Neural cell (in vitro differentiated cells): Measurements from ENCODE around the gene HEBP1. TPM values are rescaled to one million over a fixed set of nuclear protein-coding genes. Genes with fewer than 3 reads are reported as not detected.

Experiments used
- H2AFZ ChIP-seq: fragments of 200-600, 300-800 bp; sonication (generic), shearing (Covaris generic); 2 replicates; pipeline ENCODE4 v1.6.0; 2014; ENCODE audit warnings: low read depth, mild to moderate bottlenecking, antibody characterized with exemption, low read length, moderate library complexity
- H3F3A ChIP-seq: fragments of 200-600 bp; shearing (Covaris generic); 2 replicates; pipeline ENCODE4 v1.6.1; 2016; ENCODE audit warnings: mild to moderate bottlenecking, moderate library complexity, mixed read lengths, antibody characterized with exemption, low read length; ENCODE audit not compliant: insufficient read depth, poor library complexity, severe bottlenecking
- H3K27ac ChIP-seq: fragments of 200-600, 300-800 bp; sonication (generic), shearing (Covaris generic); 2 replicates; pipeline ENCODE4 v1.5.1; 2014; ENCODE audit warnings: mild to moderate bottlenecking, low read length, moderate library complexity
- H3K27me3 ChIP-seq: fragments of 300-800, 200-600 bp; sonication (generic), shearing (Covaris generic); 2 replicates; pipeline ENCODE4 v1.6.0; 2014; ENCODE audit warnings: mild to moderate bottlenecking, low read depth, low read length, moderate library complexity; ENCODE audit not compliant: insufficient read depth
- H3K36me3 ChIP-seq: fragments of 300-800, 200-600 bp; sonication (generic), shearing (Covaris generic); 2 replicates; pipeline ENCODE4 v1.5.1; 2014; ENCODE audit warnings: mild to moderate bottlenecking, antibody characterized with exemption, low read length, moderate library complexity; ENCODE audit not compliant: insufficient read depth
- H3K4me2 ChIP-seq: fragments of 300-800, 200-600 bp; sonication (generic), shearing (Covaris generic); 2 replicates; pipeline ENCODE4 v1.6.0; 2014; ENCODE audit warnings: mild to moderate bottlenecking, low read length
- H3K4me3 ChIP-seq: fragments of 300-800, 200-600 bp; sonication (generic), shearing (Covaris generic); 2 replicates; pipeline ENCODE4 v1.5.1; 2014; ENCODE audit warnings: mild to moderate bottlenecking, low read length, moderate library complexity
- H3K79me2 ChIP-seq: fragments of 200-600 bp; shearing (Covaris generic); replicated peaks from 2 replicates; pipeline ENCODE4 v1.6.0; 2014; ENCODE audit warnings: mild to moderate bottlenecking, low read length, moderate library complexity; ENCODE audit not compliant: insufficient read depth
- H3K9ac ChIP-seq: fragments of 300-800, 200-600 bp; sonication (generic), shearing (Covaris generic); 2 replicates; pipeline ENCODE4 v1.6.1; 2016; ENCODE audit warnings: mild to moderate bottlenecking, low read length, mixed read lengths
- H3K9me2 ChIP-seq: fragments of 200-600 bp; shearing (Covaris generic); 2 replicates; pipeline ENCODE4 v1.6.1; 2016; ENCODE audit warnings: mild to moderate bottlenecking, low read length, mixed read lengths; ENCODE audit not compliant: insufficient read depth
- H3K9me3 ChIP-seq: fragments of 200-600, 300-800 bp; sonication (generic), shearing (Covaris generic); 2 replicates; pipeline ENCODE4 v1.6.1; 2016; ENCODE audit warnings: mild to moderate bottlenecking, mixed run types, low read length, moderate library complexity, mixed read lengths
- H4K20me1 ChIP-seq: fragments of 200-600 bp; shearing (Covaris generic); 2 replicates; pipeline ENCODE4 v1.6.1; 2016; ENCODE audit warnings: mild to moderate bottlenecking, mixed run types; ENCODE audit not compliant: insufficient read depth
- EP300 ChIP-seq: fragments of 450-650 bp; conservative IDR thresholded peaks from 2 replicates; pipeline ENCODE4 v1.6.1; 2014; ENCODE audit warnings: antibody characterized with exemption, mild to moderate bottlenecking, moderate library complexity; ENCODE audit not compliant: poor library complexity, severe bottlenecking
- EZH2 ChIP-seq: fragments of 200-600, 300-800 bp; shearing (Covaris generic), sonication (generic); IDR thresholded peaks from 2 replicates; pipeline ENCODE4 v1.6.1; 2014; ENCODE audit warnings: antibody characterized with exemption, low read length, borderline replicate concordance, mild to moderate bottlenecking; ENCODE audit not compliant: insufficient read depth, poor library complexity, severe bottlenecking
- MXI1 ChIP-seq: fragments of 450-650 bp; conservative IDR thresholded peaks from 2 replicates; pipeline ENCODE4 v1.6.1; 2014; ENCODE audit warnings: antibody characterized with exemption, mild to moderate bottlenecking; ENCODE audit not compliant: poor library complexity, severe bottlenecking
- POLR2AphosphoS5 ChIP-seq: IDR thresholded peaks from 2 replicates; pipeline ENCODE4 v1.6.1; 2012
- RAD21 ChIP-seq: fragments of 450-650 bp; conservative IDR thresholded peaks from 2 replicates; pipeline ENCODE4 v1.6.1; 2014; ENCODE audit warnings: antibody characterized with exemption, mild to moderate bottlenecking, moderate library complexity
- SMC3 ChIP-seq: fragments of 450-650 bp; conservative IDR thresholded peaks from 2 replicates; pipeline ENCODE4 v1.6.1; 2014; ENCODE audit warnings: antibody characterized with exemption, mild to moderate bottlenecking, moderate library complexity; ENCODE audit not compliant: poor library complexity
- TAF1 ChIP-seq: IDR thresholded peaks from 2 replicates; pipeline ENCODE4 v1.6.1; 2012; ENCODE audit warnings: low read depth
- polyA plus RNA-seq: library from polyadenylated mRNA; depleted of rRNA; stranded (reverse); fragments of >200 nt; gene quantifications from 2 replicates; pipeline ENCODE4 v1.2.3, GENCODE V29; 2014
- TF ChIP-seq, protein P1 (sequence below): IDR thresholded peaks from 2 replicates; pipeline ENCODE4 v1.6.1; 2012; ENCODE audit warnings: borderline replicate concordance
- TF ChIP-seq, protein P2 (sequence below): fragments of 450-650 bp; IDR thresholded peaks from 2 replicates; pipeline ENCODE4 v1.5.1; 2014; ENCODE audit warnings: antibody characterized with exemption, mild to moderate bottlenecking, moderate library complexity; ENCODE audit not compliant: poor library complexity, severe bottlenecking

The HEBP1 gene
- polyA plus RNA-seq, 1 donor from 2014 or later = 1.2 TPM

DNA sequence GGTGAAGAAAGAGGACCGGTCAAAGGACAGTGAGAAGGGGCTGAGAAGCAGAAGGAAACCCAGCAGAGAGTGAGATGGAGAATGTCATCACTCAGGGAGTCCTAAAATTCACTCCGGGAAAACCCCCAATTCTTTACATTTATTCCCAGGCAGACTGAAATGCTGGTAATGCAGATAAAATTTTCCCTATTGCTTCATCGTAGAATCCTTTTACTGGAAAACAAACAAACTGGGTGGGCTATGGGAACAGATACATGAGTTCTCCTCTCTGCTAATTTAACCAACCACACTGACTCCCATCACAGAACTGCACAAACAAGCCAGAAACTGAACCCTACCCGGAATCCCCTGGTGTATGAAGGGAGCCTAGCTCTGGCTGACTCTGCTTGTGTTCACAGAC is 20.9 kb downstream of the HEBP1 start:
- no peaks in the 10 kb centered on the region for H4K20me1 ChIP-seq
- no peak overlapping the region for H3K4me3 ChIP-seq
- no peaks in the 10 kb centered on the region for H3K36me3 ChIP-seq
- no peak overlapping the region for H3K9ac ChIP-seq
- no peaks in the 10 kb centered on the region for H3K27me3 ChIP-seq
- no peak for TF ChIP-seq RAD21
- no peak for TF ChIP-seq MXI1
- no peak overlapping the region for H2AFZ ChIP-seq
- no peaks in the 10 kb centered on the region for H3K9me2 ChIP-seq
- no peak overlapping the region for H3K27ac ChIP-seq
- H3F3A ChIP-seq = no peaks in the 10 kb centered on the region
- no peaks in the 10 kb centered on the region for H3K79me2 ChIP-seq
- no peaks in the 10 kb centered on the region for H3K9me3 ChIP-seq
- H3K4me2 ChIP-seq = no peak overlapping the region

DNA sequence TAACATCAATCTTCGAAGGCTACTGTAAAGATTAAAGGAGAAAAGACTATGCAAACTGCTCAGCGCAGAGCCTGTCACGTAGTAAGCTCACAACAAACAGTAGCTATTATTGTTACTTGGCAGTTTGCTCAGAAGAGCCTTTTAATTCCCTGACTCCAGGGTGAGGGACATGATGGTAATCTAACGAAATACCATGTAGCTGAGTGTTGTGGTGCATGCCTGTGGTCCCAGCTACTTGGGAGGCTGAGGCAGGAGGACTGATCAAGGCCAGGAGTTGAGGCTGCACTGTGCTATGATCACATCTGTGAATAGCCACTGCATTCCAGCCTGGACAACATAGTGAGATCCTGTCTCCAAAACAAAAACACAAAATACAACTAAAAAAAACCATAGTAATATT is 22.8 kb downstream of the HEBP1 start:
- H3K79me2 ChIP-seq = no peaks in the 10 kb centered on the region
- H3K27ac ChIP-seq = no peak overlapping the region
- H3F3A ChIP-seq = no peaks in the 10 kb centered on the region
- no peak overlapping the region for H2AFZ ChIP-seq
- H3K27me3 ChIP-seq = no peaks in the 10 kb centered on the region
- no peaks in the 10 kb centered on the region for H3K9me3 ChIP-seq
- no peak overlapping the region for H3K4me3 ChIP-seq
- H4K20me1 ChIP-seq = no peaks in the 10 kb centered on the region
- H3K4me2 ChIP-seq = no peak overlapping the region
- H3K9ac ChIP-seq = no peak overlapping the region
- TF ChIP-seq, protein P1, sequence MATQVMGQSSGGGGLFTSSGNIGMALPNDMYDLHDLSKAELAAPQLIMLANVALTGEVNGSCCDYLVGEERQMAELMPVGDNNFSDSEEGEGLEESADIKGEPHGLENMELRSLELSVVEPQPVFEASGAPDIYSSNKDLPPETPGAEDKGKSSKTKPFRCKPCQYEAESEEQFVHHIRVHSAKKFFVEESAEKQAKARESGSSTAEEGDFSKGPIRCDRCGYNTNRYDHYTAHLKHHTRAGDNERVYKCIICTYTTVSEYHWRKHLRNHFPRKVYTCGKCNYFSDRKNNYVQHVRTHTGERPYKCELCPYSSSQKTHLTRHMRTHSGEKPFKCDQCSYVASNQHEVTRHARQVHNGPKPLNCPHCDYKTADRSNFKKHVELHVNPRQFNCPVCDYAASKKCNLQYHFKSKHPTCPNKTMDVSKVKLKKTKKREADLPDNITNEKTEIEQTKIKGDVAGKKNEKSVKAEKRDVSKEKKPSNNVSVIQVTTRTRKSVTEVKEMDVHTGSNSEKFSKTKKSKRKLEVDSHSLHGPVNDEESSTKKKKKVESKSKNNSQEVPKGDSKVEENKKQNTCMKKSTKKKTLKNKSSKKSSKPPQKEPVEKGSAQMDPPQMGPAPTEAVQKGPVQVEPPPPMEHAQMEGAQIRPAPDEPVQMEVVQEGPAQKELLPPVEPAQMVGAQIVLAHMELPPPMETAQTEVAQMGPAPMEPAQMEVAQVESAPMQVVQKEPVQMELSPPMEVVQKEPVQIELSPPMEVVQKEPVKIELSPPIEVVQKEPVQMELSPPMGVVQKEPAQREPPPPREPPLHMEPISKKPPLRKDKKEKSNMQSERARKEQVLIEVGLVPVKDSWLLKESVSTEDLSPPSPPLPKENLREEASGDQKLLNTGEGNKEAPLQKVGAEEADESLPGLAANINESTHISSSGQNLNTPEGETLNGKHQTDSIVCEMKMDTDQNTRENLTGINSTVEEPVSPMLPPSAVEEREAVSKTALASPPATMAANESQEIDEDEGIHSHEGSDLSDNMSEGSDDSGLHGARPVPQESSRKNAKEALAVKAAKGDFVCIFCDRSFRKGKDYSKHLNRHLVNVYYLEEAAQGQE = no peak
- no peak for TF ChIP-seq TAF1
- no peak for TF ChIP-seq EP300
- H3K36me3 ChIP-seq = no peaks in the 10 kb centered on the region
- H3K9me2 ChIP-seq = no peaks in the 10 kb centered on the region

DNA sequence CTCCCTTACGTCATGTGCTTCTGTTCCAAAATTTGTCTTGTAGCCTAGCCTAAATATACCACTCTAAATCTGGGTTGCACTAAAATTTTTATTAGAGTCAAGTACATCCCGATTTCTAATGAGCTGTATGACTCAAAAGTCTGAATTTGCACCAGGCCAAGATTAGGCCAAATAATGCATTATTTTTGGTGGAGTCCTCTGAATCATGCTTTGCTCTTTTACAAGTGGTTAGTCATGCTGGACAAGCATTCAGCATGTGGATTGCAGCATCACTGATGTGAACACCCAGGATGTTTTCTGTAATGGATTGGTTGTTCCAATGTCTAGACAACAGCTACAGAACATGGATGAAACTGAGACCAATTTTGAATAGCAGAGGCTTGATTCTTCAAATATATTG is 23.7 kb downstream of the HEBP1 start:
- Histone ChIP-seq H3K9me3 (no peaks in the 10 kb centered on the region), H2AFZ (no peak overlapping the region), H3K4me2 (no peak overlapping the region), H3K27ac (no peak overlapping the region), H3F3A (no peaks in the 10 kb centered on the region), H3K4me3 (no peak overlapping the region), H3K9ac (no peak overlapping the region), H3K9me2 (no peaks in the 10 kb centered on the region), H4K20me1 (no peaks in the 10 kb centered on the region), H3K36me3 (no peaks in the 10 kb centered on the region), H3K27me3 (no peaks in the 10 kb centered on the region), H3K79me2 (no peaks in the 10 kb centered on the region)
- TF ChIP-seq EZH2 (no peak), TAF1 (no peak), SMC3 (no peak), MXI1 (no peak), EP300 (no peak), RAD21 (no peak), POLR2AphosphoS5 (no peak)
- TF ChIP-seq, protein P1 = no peak
- TF ChIP-seq, protein P2, sequence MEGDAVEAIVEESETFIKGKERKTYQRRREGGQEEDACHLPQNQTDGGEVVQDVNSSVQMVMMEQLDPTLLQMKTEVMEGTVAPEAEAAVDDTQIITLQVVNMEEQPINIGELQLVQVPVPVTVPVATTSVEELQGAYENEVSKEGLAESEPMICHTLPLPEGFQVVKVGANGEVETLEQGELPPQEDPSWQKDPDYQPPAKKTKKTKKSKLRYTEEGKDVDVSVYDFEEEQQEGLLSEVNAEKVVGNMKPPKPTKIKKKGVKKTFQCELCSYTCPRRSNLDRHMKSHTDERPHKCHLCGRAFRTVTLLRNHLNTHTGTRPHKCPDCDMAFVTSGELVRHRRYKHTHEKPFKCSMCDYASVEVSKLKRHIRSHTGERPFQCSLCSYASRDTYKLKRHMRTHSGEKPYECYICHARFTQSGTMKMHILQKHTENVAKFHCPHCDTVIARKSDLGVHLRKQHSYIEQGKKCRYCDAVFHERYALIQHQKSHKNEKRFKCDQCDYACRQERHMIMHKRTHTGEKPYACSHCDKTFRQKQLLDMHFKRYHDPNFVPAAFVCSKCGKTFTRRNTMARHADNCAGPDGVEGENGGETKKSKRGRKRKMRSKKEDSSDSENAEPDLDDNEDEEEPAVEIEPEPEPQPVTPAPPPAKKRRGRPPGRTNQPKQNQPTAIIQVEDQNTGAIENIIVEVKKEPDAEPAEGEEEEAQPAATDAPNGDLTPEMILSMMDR = no peak
